Measurements from ENCODE around the gene TMOD1.

The TMOD1 gene

DNA sequence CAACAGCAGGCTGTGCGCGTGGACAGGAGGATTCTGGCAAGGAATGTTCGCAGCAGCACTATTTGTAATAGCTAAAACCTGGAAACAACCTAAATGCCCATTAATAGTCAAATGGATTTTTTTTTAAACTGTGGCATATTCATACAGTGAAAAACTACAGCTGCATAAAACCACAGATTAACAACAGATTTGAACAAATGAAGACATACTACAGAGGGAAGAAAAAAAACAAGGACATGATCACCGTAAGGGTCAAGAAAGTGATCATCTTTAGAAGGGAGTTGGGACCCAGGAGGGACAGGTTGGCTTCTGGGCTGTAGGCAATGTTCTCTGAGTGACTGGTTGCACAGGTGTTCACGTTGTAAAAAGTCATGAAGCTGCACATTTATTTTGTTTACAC is 1.2 kb upstream of the TMOD1 start:
- TF ChIP-seq, protein P1, sequence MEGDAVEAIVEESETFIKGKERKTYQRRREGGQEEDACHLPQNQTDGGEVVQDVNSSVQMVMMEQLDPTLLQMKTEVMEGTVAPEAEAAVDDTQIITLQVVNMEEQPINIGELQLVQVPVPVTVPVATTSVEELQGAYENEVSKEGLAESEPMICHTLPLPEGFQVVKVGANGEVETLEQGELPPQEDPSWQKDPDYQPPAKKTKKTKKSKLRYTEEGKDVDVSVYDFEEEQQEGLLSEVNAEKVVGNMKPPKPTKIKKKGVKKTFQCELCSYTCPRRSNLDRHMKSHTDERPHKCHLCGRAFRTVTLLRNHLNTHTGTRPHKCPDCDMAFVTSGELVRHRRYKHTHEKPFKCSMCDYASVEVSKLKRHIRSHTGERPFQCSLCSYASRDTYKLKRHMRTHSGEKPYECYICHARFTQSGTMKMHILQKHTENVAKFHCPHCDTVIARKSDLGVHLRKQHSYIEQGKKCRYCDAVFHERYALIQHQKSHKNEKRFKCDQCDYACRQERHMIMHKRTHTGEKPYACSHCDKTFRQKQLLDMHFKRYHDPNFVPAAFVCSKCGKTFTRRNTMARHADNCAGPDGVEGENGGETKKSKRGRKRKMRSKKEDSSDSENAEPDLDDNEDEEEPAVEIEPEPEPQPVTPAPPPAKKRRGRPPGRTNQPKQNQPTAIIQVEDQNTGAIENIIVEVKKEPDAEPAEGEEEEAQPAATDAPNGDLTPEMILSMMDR (conservative IDR thresholded peaks at IDR 0.05; ENCODE audit: low read depth): no peak
- no peak overlapping the region for H3K27ac ChIP-seq
- ChIA-PET CTCF (interaction anchor here (0.6 to 1.5 kb wide), 10 partner anchors 13 to 397 kb away, joined by 3 to 10 read pairs (median 4); no protein-coding TSS in a partner anchor), POLR2A (ENCODE audit: low non-redundant PET) (no interaction called here)
- no peak for DNase-seq (ENCODE audit: low spot score)

DNA sequence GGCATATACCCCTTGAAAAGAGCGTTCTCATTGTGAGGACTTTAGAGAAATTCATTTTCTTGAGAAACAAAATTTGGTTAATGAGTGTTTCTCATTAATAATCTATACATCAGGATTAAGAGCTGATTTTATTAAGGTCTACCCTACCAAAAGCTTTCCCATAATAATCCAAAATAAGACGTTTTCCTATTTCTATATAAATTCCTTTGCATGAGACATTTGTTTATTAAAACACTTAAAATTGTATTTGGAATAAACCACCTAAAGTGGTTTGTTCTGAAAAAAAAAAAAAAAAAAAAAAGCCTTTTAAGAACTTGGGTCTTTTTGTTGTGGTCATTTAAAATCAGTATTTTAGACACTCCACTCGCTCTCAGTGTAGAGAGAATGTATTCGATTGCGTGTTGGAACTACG is 695 bp upstream of the TMOD1 start:
- H3K27ac ChIP-seq: no peak overlapping the region
- TF ChIP-seq, protein P1 (conservative IDR thresholded peaks at IDR 0.05; ENCODE audit: low read depth): no peak
- CTCF ChIA-PET: interaction anchor here (0.6 to 1.5 kb wide), 13 partner anchors 9 to 1923 kb away, joined by 3 to 10 read pairs (median 4); no protein-coding TSS in a partner anchor
- no peak for DNase-seq (ENCODE audit: low spot score)
- POLR2A ChIA-PET (ENCODE audit: low non-redundant PET): no interaction called here

DNA sequence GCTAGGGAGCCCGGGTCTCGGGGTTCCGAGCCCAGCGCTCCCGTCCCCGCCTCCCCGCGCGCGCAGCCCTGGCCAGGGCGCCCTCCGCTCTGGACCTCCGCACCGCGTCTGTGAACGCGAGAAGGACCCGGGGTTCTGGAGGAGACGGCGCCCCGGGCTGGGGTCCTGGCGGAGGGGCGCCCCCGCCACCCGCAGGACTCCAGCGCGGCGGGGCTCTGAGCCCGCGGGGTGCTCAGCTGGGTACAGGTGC is 431 bp downstream of the TMOD1 start:
- CTCF ChIA-PET: interaction anchor here (0.7 to 2.3 kb wide), 6 partner anchors 9 to 352 kb away, joined by 3 to 11 read pairs (median 4); no protein-coding TSS in a partner anchor
- TF ChIP-seq, protein P1 (conservative IDR thresholded peaks at IDR 0.05; ENCODE audit: low read depth): no peak
- no peak overlapping the region for H3K27ac ChIP-seq
- POLR2A ChIA-PET (ENCODE audit: low non-redundant PET): no interaction called here
- no peak for DNase-seq (ENCODE audit: low spot score)

DNA sequence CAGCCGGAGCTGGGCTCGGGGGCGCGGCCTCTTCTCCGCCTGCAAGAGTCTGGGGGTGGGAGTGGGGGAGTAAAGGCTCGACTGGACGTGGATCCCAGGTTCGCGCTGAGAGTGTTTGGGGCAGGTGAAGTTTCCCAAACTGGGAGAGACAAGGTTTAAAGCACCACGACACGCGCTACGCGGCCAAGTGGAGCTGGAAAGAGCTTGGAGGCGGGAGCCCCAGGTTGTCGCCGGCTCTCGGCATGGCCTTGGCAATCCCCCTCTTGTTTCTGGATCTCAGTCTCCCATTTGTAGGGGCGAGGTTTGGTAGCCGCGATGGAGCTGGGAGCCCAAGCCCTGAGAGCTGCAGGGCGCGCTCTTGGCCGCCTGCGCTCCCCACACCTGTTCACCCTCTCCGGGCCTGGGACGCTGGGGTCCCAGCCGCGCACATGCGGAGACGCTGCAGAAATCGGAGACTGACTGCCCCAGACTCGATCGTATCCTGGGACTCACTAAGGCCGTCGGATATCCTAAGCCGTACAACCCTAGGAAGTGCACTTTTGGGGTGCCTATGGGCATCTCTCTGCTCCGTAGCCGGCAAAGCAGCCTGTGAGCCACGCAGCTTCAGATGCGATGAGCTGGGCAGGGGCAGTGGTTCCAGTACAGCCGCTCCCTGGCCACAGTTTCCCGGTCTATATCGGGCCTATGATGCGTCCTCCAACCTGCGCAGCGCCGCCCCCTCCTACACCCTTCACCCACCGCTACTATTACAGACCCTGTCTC is 937 bp downstream of the TMOD1 start:
- POLR2A ChIA-PET (ENCODE audit: low non-redundant PET): no interaction called here
- CTCF ChIA-PET: interaction anchor here (0.7 to 2.3 kb wide), 6 partner anchors 8 to 464 kb away, joined by 3 to 11 read pairs (median 4); partner anchors contain the start of gene CTSV
- no peak for DNase-seq (ENCODE audit: low spot score)
- TF ChIP-seq, protein P1 (conservative IDR thresholded peaks at IDR 0.05; ENCODE audit: low read depth): no peak
- H3K27ac ChIP-seq: no peak overlapping the region

DNA sequence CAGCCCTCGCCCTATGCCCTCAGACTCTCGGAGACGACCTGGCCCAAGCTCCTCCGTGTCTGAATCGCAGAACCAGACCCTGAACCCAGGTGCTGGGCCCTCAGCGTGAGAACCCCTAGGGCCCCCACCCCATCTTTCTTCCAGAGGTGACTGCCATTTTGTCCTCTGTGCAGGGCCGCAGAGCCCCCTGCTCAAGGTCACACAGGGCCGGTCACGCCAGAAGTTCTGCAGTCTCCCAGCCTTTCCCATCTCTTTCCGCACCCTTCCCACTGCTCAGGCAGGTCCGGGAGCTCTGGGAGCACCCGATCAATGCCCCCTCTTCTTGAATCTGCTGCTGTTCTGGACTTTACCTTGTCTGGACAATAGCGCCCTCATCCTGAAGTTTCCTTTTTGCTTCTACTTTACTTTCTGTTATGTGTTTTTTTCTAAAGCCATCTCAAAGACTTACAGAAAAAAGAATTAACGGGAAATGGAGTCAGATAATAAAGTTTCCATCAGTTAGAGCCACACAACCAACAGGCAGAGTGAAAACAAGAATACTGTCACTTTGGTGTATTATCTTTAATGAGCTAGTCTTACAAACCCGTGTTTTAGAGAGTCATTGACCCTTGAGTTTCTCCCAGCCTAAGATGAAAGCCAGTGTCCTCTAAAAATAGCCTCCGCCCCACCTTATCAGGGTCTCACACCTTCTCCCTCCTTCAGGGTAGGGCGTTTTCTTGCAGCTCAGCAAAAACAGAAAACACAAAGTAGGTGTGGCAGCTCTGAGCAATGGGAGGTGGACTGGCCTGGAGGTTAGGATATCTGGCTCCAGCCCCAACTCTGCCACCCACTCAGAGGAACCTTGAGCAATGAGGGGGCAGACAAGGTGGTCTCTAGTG is 1.8 kb downstream of the TMOD1 start:
- ChIA-PET POLR2A (ENCODE audit: low non-redundant PET) (interaction anchor here (0.6 kb wide), 1 partner anchor 67 kb away, joined by 3 read pairs; no protein-coding TSS in a partner anchor), CTCF (interaction anchor here (0.5 to 2.3 kb wide), 6 partner anchors 17 to 224 kb away, joined by 3 to 11 read pairs (median 4); no protein-coding TSS in a partner anchor)
- no peak for DNase-seq (ENCODE audit: low spot score)
- H3K27ac ChIP-seq: no peak overlapping the region
- TF ChIP-seq, protein P1 (conservative IDR thresholded peaks at IDR 0.05; ENCODE audit: low read depth): no peak

DNA sequence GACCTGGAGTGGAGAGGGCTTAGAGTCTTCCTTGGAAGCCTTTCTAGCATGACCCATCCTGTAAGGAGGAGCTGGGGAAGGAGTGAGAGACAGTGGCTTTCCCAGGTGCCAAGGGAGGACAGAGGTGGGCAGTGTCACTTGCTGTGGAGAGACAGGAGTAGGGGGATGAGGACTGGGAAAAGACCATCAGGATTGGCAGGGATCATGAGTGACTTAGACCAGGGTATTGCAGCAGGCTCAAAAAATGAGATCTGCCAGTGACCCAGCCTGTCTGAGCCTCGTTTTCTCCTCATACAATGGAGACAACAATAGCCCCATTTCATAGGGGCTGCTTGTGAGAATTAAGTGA is 2.4 kb downstream of the TMOD1 start:
- TF ChIP-seq, protein P1 (conservative IDR thresholded peaks at IDR 0.05; ENCODE audit: low read depth): no peak
- DNase-seq (ENCODE audit: low spot score): no peak
- no peak overlapping the region for H3K27ac ChIP-seq
- CTCF ChIA-PET: interaction anchor here (0.5 to 2.3 kb wide), 4 partner anchors 34 to 225 kb away, joined by 3 to 11 read pairs (median 4); no protein-coding TSS in a partner anchor
- POLR2A ChIA-PET (ENCODE audit: low non-redundant PET): interaction anchor here (0.6 kb wide), 1 partner anchor 66 kb away, joined by 3 read pairs; no protein-coding TSS in a partner anchor

Measured in RWPE1 (cell line).